HG03280 (cell line): ENCODE results near the gene PCDHA8.
"Not testable (repeated sequence)": the region's sequence is repeated elsewhere in the genome, so short reads cannot be mapped to it uniquely, and the experiment has no call there.

ENCODE experiments used
- ATAC-seq: cut with Tn5 transposase; IDR thresholded peaks from one replicate; pipeline ENCODE4 v1.9.1; 2021; ENCODE audit warnings: mild to moderate bottlenecking, moderate library complexity; ENCODE audit not compliant: unreplicated experiment

The PCDHA8 gene

GRCh38 chr5:140828362-140828737 is 12.6 kb upstream of the PCDHA8 start:
- no peak for ATAC-seq

GRCh38 chr5:140829511-140830501 is 11.2 kb upstream of the PCDHA8 start:
- not testable (repeated sequence) for ATAC-seq

GRCh38 chr5:140833993-140834392 is 7.0 kb upstream of the PCDHA8 start, which contains the start of gene PCDHA7:
Gene PCDHA7, plus strand, starts transcription at chr5:140834269. Its CDS starts 115 bp downstream, at chr5:140834384.
- ATAC-seq = no peak

GRCh38 chr5:140834439-140835008 is 6.5 kb upstream of the PCDHA8 start:
- not testable (repeated sequence) for ATAC-seq

- no peak for ATAC-seq
These were observed 5.1 kb upstream of the PCDHA8 start for GRCh38 chr5:140835622-140836510.

- ATAC-seq = no peak
These were observed 2.1 kb downstream of the PCDHA8 start for GRCh38 chr5:140842798-140843733.

GRCh38 chr5:140848139-140849102 is 7.4 kb downstream of the PCDHA8 start, which contains the start of gene PCDHA9:
Gene PCDHA9, plus strand, starts transcription at chr5:140848382. Its CDS starts 114 bp downstream, at chr5:140848496.
- not testable (repeated sequence) for ATAC-seq

GRCh38 chr5:140849831-140850634 is 9.0 kb downstream of the PCDHA8 start:
- ATAC-seq = not testable (repeated sequence)

GRCh38 chr5:140855772-140856674 is 15.0 kb downstream of the PCDHA8 start, which contains the start of gene PCDHA10:
Gene PCDHA10, plus strand, starts transcription at chr5:140855897. Its CDS starts 152 bp downstream, at chr5:140856049.
- no peak for ATAC-seq

GRCh38 chr5:140857177-140857986 is 16.4 kb downstream of the PCDHA8 start:
- ATAC-seq = no peak

GRCh38 chr5:140857987-140858240 is 16.9 kb downstream of the PCDHA8 start:
- ATAC-seq = no peak

- ATAC-seq = no peak
These were observed 21.7 kb downstream of the PCDHA8 start for GRCh38 chr5:140862441-140863295.

- no peak for ATAC-seq
These were observed 28.0 kb downstream of the PCDHA8 start, which contains the start of gene PCDHA11 for GRCh38 chr5:140868721-140869554. Gene PCDHA11, plus strand, starts transcription at chr5:140868957. Its CDS starts 147 bp downstream, at chr5:140869104.

- ATAC-seq = no peak
These were observed 28.5 kb downstream of the PCDHA8 start for GRCh38 chr5:140869555-140869886.
